Subcutaneous abdominal adipose tissue (tissue), 5 donors: ENCODE measurements around the gene DMC1.

Experiments
- H3K27ac ChIP-seq: one replicate; pipeline ENCODE4 v1.7.0; 2013; ENCODE audit warnings: low read depth, mild to moderate bottlenecking, inconsistent platforms, low read length, moderate library complexity
- H3K27me3 ChIP-seq, 5 donors: one replicate each; pipeline ENCODE4 v1.7.0; 2013; ENCODE audit warnings: low read length in 5 of 5, inconsistent platforms in 1 of 5; ENCODE audit not compliant: control insufficient read depth in 5 of 5, insufficient read depth in 4 of 5
- H3K36me3 ChIP-seq, 5 donors: one replicate each; pipeline ENCODE4 v1.7.0; 2013; ENCODE audit warnings: low read length in 5 of 5; ENCODE audit not compliant: control insufficient read depth in 5 of 5, insufficient read depth in 5 of 5
- H3K4me1 ChIP-seq, 5 donors: one replicate each; pipeline ENCODE4 v1.7.0; 2013; ENCODE audit warnings: low read length in 5 of 5, mild to moderate bottlenecking in 3 of 5, moderate library complexity in 1 of 5; ENCODE audit not compliant: control insufficient read depth in 5 of 5, insufficient read depth in 5 of 5
- H3K4me3 ChIP-seq, 5 donors: one replicate each; pipeline ENCODE4 v1.7.0; 2013; ENCODE audit warnings: low read length in 5 of 5, low read depth in 1 of 5
- H3K9ac ChIP-seq, 5 donors: one replicate each; pipeline ENCODE4 v1.7.0; 2013; ENCODE audit warnings: low read length in 5 of 5, mild to moderate bottlenecking in 4 of 5, moderate library complexity in 3 of 5
- H3K9me3 ChIP-seq, 5 donors: one replicate each; pipeline ENCODE4 v1.7.0; 2013; ENCODE audit warnings: low read length in 5 of 5; ENCODE audit not compliant: control insufficient read depth in 5 of 5
- donor health status: healthy.
- donor health status: healthy.
- donor health status: healthy.
- donor health status: healthy.
- donor health status: healthy.

Gene DMC1

DNA sequence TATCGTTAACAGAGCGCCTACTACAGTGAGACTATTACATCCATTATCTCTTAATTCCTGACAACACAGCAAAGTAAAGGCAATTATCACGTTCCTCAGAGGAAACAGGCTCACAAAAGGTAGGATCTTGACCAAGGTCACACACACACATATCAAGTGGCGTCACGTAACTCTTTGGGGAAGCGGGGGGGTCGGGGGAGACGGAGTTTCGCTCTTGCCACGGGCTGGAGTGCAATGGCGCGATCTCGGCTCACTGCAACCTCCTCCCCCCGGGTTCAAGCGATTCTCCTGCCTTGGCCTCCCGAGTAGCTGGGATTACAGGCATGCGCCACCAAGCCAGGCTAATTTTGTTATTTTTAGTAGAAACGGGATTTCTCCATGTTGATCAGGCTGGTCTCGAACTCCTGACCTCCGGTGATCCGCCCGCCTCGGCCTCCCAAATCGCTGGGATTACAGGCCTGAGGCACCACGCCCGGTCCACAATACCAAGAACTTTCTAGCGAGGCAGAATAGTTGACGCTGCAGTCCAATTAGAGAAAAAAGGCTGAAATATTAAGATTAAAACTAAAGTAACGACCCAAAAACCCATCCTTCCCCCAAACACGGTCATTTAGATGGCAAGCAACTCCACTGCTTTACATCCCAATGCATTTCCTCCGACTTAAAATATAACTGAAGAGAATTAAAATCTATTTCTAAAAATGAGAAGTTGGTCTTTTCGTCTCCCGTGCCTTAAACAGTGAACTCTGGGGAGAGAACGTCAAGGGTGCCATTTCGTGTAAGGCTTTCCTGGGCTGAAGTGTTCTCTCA is 65.0 kb downstream of the DMC1 start:
- Histone ChIP-seq H3K4me1 (peaks cover 7 to 54% (median 44%) of the 10 kb centered on the region in 5 donors), H3K36me3 (peaks cover 5 to 26% (median 11%) of the 10 kb centered on the region in 5 donors), H3K9me3 (no peaks in the 10 kb centered on the region), H3K27ac (peak overlapping the region; percentile 99), H3K9ac (peak overlapping the region; percentile 88 to 100 (median 100)), H3K4me3 (peak overlapping the region; percentile 85 to 97 (median 94)), H3K27me3 (no peaks in the 10 kb centered on the region)

DNA sequence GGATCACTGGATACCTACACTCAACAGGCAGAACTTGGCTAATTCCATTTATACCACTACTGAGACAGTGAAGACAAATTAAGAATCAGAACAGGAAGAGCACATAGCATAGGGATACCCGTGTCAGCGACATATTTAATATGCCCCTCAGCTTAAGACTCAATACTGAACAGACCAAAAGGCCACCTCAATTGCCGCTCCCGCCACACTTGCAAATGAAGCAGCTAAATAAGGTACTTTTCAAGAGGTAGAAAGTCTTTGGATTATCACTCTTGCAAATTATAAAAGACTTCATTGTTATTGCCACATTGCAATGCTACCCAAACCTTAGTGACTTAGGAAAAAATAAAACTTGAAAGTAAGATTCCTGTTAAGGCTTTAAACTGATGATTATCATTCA is 67.0 kb downstream of the DMC1 start:
- Histone ChIP-seq H3K9me3 (no peaks in the 10 kb centered on the region), H3K27me3 (no peaks in the 10 kb centered on the region), H3K9ac (peak overlapping the region in 4 of 5 donors; percentile 17 to 51 (median 33)), H3K4me3 (peak overlapping the region; percentile 15 to 97 (median 91)), H3K27ac (peak overlapping the region; percentile 99), H3K4me1 (peaks cover 7 to 54% (median 44%) of the 10 kb centered on the region in 5 donors), H3K36me3 (peaks cover 22 to 45% (median 28%) of the 10 kb centered on the region in 5 donors)

DNA sequence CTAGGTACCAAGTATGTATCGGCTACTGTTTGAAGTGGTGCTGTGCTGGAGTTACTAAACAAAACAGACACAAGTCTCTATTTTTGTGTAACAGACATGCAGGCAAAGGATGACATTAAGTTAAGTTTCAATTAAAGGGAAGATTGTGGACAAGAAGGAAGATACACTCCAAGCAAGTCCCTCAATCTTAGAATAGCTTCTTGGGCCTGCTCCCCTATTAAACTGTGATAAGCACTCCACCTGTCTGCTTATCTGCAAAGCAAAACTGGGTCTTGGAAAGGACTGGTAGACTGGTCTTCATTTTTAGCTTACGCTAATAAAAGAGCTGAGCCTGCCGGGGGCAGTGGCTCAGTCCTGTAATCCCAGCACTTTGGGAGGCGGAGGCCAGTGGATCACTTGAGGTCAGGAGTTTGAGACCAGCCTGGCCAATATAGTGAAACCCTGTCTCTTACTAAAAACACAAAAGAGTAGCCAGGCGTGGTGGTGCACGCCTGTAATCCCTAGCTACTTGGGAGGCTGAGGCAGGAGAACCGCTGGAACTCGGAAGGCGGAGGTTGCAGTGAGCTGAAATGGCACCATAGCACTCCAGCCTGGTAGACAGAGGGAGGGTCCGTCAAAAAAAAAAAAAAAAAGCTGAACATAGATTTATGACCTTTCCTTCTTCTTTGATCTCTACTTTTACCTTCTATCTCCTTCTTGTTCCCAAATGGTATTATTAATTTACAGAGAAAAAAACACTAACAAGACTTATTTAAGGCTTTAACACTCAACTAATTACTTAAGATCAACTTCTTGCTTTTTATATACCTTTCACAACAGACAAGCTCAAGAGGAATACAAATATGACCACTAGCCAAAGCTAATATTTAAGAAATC is 67.9 kb downstream of the DMC1 start:
- Histone ChIP-seq H3K4me1 (peaks cover 7 to 50% (median 42%) of the 10 kb centered on the region in 5 donors), H3K36me3 (peaks cover 26 to 55% (median 37%) of the 10 kb centered on the region in 5 donors), H3K9me3 (no peaks in the 10 kb centered on the region), H3K4me3 (peak overlapping the region in 3 of 5 donors; percentile 57 to 94 (median 91)), H3K27me3 (no peaks in the 10 kb centered on the region), H3K9ac (peak overlapping the region in 3 of 5 donors; percentile 5 to 51 (median 21)), H3K27ac (peak overlapping the region; percentile 99)

DNA sequence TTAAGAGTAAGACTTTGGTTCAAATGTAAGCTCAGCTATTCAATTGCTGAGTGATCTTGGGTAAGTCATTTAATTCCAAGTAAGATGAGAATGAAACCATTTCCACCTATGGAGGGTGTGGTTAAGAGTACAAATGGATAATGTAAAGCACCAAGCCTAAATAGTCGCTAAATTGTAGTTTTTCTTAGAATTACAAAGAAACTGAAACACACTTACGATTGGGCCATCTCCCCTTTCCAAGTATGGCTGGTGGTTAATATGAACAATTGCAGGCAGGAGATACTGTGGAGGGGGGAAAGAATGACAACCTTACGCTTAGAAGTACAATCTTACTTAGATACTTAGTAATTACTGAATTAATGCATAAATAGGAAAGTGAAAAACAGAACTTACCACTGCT is 72.1 kb downstream of the DMC1 start:
- Histone ChIP-seq H3K4me1 (peaks cover 1 to 20% (median 18%) of the 10 kb centered on the region in 5 donors), H3K9ac (no peak overlapping the region), H3K36me3 (peaks cover 49 to 92% (median 76%) of the 10 kb centered on the region in 5 donors)

DNA sequence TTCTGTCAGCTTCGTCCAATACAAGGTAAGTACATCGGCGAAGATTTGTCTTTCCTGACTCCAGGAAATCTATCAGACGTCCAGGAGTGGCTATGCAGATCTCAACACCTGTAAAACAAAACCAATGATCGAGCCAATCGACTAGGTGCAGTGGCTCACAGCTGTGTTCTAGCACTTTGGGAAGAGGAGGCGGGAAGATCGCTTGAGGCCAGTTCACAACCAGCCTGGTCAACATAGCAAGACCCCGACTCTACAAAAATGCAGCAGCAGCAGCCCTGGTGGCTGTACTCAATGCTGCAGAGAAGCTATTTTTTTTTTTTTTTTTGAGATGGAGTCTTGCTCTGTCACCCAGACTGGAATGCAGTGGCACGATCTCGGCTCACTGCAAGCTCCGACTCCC is 75.0 kb downstream of the DMC1 start:
- no peaks in the 10 kb centered on the region for H3K9me3 ChIP-seq
- H3K4me1 ChIP-seq: peaks cover 0 to 8% (median 5%) of the 10 kb centered on the region in 5 donors
- H3K36me3 ChIP-seq: peaks cover 55 to 99% (median 96%) of the 10 kb centered on the region in 5 donors
- H3K27ac ChIP-seq: no peak overlapping the region
- no peak overlapping the region for H3K9ac ChIP-seq
- no peaks in the 10 kb centered on the region for H3K27me3 ChIP-seq
- no peak overlapping the region for H3K4me3 ChIP-seq

More for the DNA sequence above, 72.1 kb downstream of the DMC1 start:
- H3K27me3 ChIP-seq: no peaks in the 10 kb centered on the region
- H3K4me3 ChIP-seq: no peak overlapping the region
- no peak overlapping the region for H3K27ac ChIP-seq
- no peaks in the 10 kb centered on the region for H3K9me3 ChIP-seq

DNA sequence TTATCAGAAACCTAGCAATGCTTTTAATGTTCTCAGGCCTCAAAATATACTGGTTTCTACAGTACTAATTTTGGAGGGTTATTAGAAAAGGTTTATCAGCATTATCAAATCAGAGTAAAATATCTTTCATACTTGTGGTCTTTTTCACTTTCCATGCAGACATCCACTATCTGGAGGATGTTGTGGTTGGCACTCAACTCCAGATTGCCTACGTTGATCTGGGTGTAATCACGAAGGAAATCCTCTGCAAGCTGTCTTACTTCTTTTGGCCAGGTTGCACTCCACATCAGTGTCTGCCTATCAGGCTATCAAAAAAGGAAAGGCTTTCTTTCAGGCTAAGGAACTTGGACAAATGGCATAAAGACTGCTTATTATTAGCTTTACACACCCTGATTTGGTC is 75.5 kb downstream of the DMC1 start:
- Histone ChIP-seq H3K36me3 (peaks cover 53 to 99% (median 97%) of the 10 kb centered on the region in 5 donors), H3K4me1 (peaks cover 0 to 8% (median 5%) of the 10 kb centered on the region in 5 donors), H3K9me3 (no peaks in the 10 kb centered on the region), H3K27me3 (no peaks in the 10 kb centered on the region), H3K9ac (no peak overlapping the region), H3K27ac (no peak overlapping the region), H3K4me3 (no peak overlapping the region)

DNA sequence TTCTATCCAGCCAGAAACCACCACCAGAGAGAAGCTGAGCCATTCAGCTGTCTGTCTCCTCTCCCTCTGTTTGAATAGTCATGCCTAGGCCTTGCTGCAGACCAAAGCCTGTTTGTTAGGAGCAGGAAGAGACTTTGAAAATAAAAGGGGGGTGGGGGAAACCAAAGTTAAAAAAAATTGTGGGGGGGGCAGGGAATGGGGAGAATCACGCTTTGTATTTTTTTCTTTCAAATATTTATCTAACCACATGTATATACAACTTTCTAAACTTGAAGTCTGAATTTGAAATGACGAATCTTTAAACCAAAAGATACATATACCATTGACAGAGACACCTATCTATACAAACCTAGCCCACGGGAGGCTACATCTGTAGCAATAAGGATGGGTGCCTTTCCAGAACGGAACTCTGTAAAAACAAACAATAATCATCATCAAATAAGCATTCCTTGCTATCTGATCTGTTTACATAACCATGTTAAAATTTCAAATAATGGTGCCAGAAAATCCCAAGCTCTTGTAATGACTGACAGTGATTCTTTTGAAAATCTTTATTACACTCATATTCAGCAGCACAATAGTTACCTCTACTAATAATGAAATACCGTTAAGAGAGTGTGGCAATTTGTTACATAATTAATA is 78.2 kb downstream of the DMC1 start:
- H3K4me3 ChIP-seq: no peak overlapping the region
- peaks cover 53 to 97% (median 94%) of the 10 kb centered on the region in 5 donors for H3K36me3 ChIP-seq
- H3K9me3 ChIP-seq: no peaks in the 10 kb centered on the region
- no peak overlapping the region for H3K9ac ChIP-seq
- no peaks in the 10 kb centered on the region for H3K27me3 ChIP-seq
- peak overlapping the region; percentile 37 for H3K27ac ChIP-seq
- H3K4me1 ChIP-seq: peaks cover 0 to 6% (median 5%) of the 10 kb centered on the region in 5 donors

DNA sequence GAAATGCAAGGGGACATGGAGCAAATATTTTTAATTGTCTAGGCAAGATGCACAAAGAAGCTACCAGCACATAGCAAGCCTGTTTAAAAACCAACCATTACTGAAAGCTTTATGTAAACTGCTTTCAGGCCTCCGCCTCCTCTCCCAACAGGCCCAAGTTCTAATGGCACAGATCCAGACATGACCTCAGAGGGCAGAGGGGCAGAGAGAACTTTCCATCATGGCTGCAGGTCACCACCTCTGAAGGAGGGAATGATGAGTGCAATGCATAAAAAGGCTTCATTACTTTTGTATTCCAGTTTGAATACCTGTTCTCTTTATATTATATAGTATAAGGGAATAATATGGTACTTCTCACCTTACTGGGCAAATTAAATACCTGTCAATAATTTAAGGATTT is 79.1 kb downstream of the DMC1 start:
- Histone ChIP-seq H3K9me3 (no peaks in the 10 kb centered on the region), H3K27me3 (no peaks in the 10 kb centered on the region), H3K9ac (no peak overlapping the region), H3K4me1 (peaks cover 0 to 7% (median 6%) of the 10 kb centered on the region in 5 donors), H3K4me3 (no peak overlapping the region), H3K27ac (peak overlapping the region; percentile 45), H3K36me3 (peaks cover 56 to 97% (median 94%) of the 10 kb centered on the region in 5 donors)

DNA sequence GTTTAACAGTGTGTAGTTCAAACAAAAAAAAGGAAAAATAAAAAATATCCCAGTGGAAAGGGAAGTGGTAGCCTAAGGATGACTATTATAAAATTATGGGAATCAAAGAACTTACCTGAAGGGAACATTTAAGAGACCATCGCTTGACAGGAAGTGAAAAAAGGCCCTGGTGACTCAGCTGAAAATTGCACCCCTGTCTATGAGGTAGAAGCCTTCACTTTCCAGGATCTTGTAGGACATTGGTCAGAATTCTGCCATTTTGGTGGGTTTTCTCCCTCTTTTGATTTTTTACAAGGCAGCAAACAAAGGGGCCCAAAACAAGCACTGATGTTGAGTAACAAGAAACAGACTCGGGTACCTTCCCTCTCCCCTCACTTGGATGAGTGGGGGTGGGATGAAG is 79.5 kb downstream of the DMC1 start:
- H3K27me3 ChIP-seq: no peaks in the 10 kb centered on the region
- H3K4me3 ChIP-seq: no peak overlapping the region
- no peak overlapping the region for H3K9ac ChIP-seq
- peak overlapping the region; percentile 45 for H3K27ac ChIP-seq
- H3K9me3 ChIP-seq: no peaks in the 10 kb centered on the region
- peaks cover 52 to 96% (median 93%) of the 10 kb centered on the region in 5 donors for H3K36me3 ChIP-seq
- peaks cover 0 to 8% (median 6%) of the 10 kb centered on the region in 5 donors for H3K4me1 ChIP-seq
